ENCODE measurements around the gene PDIA2. TPM values are rescaled to one million over a fixed set of nuclear protein-coding genes. Genes with fewer than 3 reads are reported as not detected.
A peak's percentile ranks its signal among the peaks of the same experiment; 100 is the strongest.

The PDIA2 gene
- total RNA-seq, 1 experiment from 2014 or later, result 1.1 TPM

DNA sequence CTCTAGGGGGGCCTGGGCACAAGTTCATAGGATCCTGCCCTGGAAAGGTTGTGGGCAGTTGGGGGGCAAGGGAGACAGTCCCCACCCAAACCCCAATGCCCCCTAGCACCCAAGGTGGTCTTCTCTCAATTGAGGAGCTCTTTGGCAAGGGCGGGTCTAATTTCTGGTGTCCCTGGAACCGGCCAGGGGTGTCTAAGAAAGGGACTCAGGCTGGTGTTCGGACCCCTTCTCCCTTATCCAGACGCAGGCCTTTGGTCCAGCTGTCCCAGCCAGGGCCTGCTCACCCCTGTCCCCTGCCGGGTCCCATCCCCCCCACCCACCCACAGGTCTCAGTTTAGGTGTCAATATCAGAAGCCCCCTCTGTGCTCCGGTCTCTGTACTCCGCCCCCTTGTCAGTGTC lies 3.4 kb upstream of the PDIA2 start:
- POLR2A ChIA-PET, result interaction anchor here (0.6 to 0.7 kb wide), 2 partner anchors 11 to 14 kb away, joined by 3 to 4 read pairs; no protein-coding TSS in a partner anchor
- in situ Hi-C loops (cut with HindIII; ENCODE audit: low pct_unique_long_range_greater_than_20kb, low sequenced_read_pairs), result no loop called here
- DNase-seq (ENCODE audit: low read depth, low spot score) (no peak), ATAC-seq (no peak)
- no peak overlapping the region for H3K27ac ChIP-seq (ENCODE audit: low read length)
- no peaks in the 10 kb centered on the region for H3K36me3 ChIP-seq (ENCODE audit: control insufficient read depth, insufficient read depth, low read length)
- no peak overlapping the region for H3K4me3 ChIP-seq (ENCODE audit: low read depth in 2 of 2, low read length in 2 of 2)
- H3K4me1 ChIP-seq (ENCODE audit: control insufficient read depth, insufficient read depth, low read length), result peaks cover 5% of the 10 kb centered on the region
- CTCF ChIA-PET, result interaction anchor here (0.6 kb wide), 1 partner anchor 59 kb away, joined by 7 read pairs; no protein-coding TSS in a partner anchor
- intact Hi-C loops (cut with micrococcal nuclease; ENCODE audit: unreplicated experiment), result no loop called here
- no peaks in the 10 kb centered on the region for H3K27me3 ChIP-seq (ENCODE audit: control insufficient read depth, insufficient read depth, low read length)
- H3K9me3 ChIP-seq (ENCODE audit: control insufficient read depth, insufficient read depth, low read depth, low read length), result no peaks in the 10 kb centered on the region
- TF ChIP-seq REST (IDR thresholded peaks at IDR 0.05; ENCODE audit: insufficient read depth in 1 of 2, low read depth in 2 of 2, low read length in 1 of 2) (no peak), TCF7L2 (IDR thresholded peaks at IDR 0.05; ENCODE audit: low read depth, low read length) (no peak), POLR2AphosphoS5 (IDR thresholded peaks at IDR 0.05; ENCODE audit: low read depth, low read length) (no peak), SIN3A (IDR thresholded peaks at IDR 0.05; ENCODE audit: borderline replicate concordance, insufficient read depth, low read depth, low read length) (no peak)
- TF ChIP-seq, protein P1, sequence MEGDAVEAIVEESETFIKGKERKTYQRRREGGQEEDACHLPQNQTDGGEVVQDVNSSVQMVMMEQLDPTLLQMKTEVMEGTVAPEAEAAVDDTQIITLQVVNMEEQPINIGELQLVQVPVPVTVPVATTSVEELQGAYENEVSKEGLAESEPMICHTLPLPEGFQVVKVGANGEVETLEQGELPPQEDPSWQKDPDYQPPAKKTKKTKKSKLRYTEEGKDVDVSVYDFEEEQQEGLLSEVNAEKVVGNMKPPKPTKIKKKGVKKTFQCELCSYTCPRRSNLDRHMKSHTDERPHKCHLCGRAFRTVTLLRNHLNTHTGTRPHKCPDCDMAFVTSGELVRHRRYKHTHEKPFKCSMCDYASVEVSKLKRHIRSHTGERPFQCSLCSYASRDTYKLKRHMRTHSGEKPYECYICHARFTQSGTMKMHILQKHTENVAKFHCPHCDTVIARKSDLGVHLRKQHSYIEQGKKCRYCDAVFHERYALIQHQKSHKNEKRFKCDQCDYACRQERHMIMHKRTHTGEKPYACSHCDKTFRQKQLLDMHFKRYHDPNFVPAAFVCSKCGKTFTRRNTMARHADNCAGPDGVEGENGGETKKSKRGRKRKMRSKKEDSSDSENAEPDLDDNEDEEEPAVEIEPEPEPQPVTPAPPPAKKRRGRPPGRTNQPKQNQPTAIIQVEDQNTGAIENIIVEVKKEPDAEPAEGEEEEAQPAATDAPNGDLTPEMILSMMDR (IDR thresholded peaks at IDR 0.05), result no peak
- BruUV-seq (replicated peaks), result no TSS peak

- in situ Hi-C loops (cut with HindIII; ENCODE audit: low pct_unique_long_range_greater_than_20kb, low sequenced_read_pairs) (no loop called here), intact Hi-C loops (cut with micrococcal nuclease; ENCODE audit: unreplicated experiment) (no loop called here)
- CTCF ChIA-PET, result no interaction called here
- TF ChIP-seq TCF7L2 (IDR thresholded peaks at IDR 0.05; ENCODE audit: low read depth, low read length), result no peak
- TF ChIP-seq POLR2AphosphoS5 (IDR thresholded peaks at IDR 0.05; ENCODE audit: low read depth, low read length), result no peak
- TF ChIP-seq, protein P1 (IDR thresholded peaks at IDR 0.05), result no peak
- no peak for TF ChIP-seq SIN3A (IDR thresholded peaks at IDR 0.05; ENCODE audit: borderline replicate concordance, insufficient read depth, low read depth, low read length)
- TF ChIP-seq REST (IDR thresholded peaks at IDR 0.05; ENCODE audit: insufficient read depth in 1 of 2, low read depth in 2 of 2, low read length in 1 of 2), result no peak
- POLR2A ChIA-PET, result interaction anchor here (0.6 to 0.7 kb wide), 2 partner anchors 11 to 14 kb away, joined by 3 to 4 read pairs; no protein-coding TSS in a partner anchor
- no peak for ATAC-seq
- H3K4me1 ChIP-seq (ENCODE audit: control insufficient read depth, insufficient read depth, low read length), result peaks cover 5% of the 10 kb centered on the region
- no peaks in the 10 kb centered on the region for H3K9me3 ChIP-seq (ENCODE audit: control insufficient read depth, insufficient read depth, low read depth, low read length)
- no peaks in the 10 kb centered on the region for H3K27me3 ChIP-seq (ENCODE audit: control insufficient read depth, insufficient read depth, low read length)
- no peak for DNase-seq (ENCODE audit: low read depth, low spot score)
- H3K4me3 ChIP-seq (ENCODE audit: low read depth in 2 of 2, low read length in 2 of 2), result peak overlapping the region in 1 of 2 experiments; percentile 20; a peak in 2 of 4 replicates
- H3K27ac ChIP-seq (ENCODE audit: low read length), result no peak overlapping the region
- BruUV-seq (replicated peaks), result no TSS peak
- no peaks in the 10 kb centered on the region for H3K36me3 ChIP-seq (ENCODE audit: control insufficient read depth, insufficient read depth, low read length)
Measured at GRCh38 chr16:280005-280460, 2.9 kb upstream of the PDIA2 start.
